Keratinocyte (primary cell): ENCODE results near the gene SMPD2.

Experiments
- CTCF ChIP-seq, 3 experiments: IDR thresholded peaks in 1 of 3; conservative IDR thresholded peaks in 1 of 3; optimal IDR thresholded peaks in 1 of 3; 2 replicates in 2 of 3; 3 replicates in 1 of 3; pipeline versions ENCODE3 to v1.5.1; 2011; ENCODE audit warnings: low read length in 3 of 3, mild to moderate bottlenecking in 3 of 3, moderate library complexity in 2 of 3, control low read depth in 1 of 3, inconsistent platforms in 1 of 3; ENCODE audit not compliant: insufficient read depth in 2 of 3; ENCODE audit errors: extremely low read depth in 1 of 3
- EZH2 ChIP-seq: IDR thresholded peaks from one replicate; pipeline ENCODE4 v1.6.1; 2012; ENCODE audit warnings: inconsistent platforms, mild to moderate bottlenecking, low read length, moderate library complexity

GRCh38 chr6:109396046-109396718, 44.3 kb upstream of the SMPD2 start:
- TF ChIP-seq CTCF (optimal IDR thresholded peaks at IDR 0.05 in 1 of 3, IDR thresholded peaks at IDR 0.05 in 1 of 3, conservative IDR thresholded peaks at IDR 0.05 in 1 of 3; ENCODE audit: extremely low read depth in 1 of 3, insufficient read depth in 2 of 3, low read length in 3 of 3) (no peak), EZH2 (no peak)
